GM18508 (cell line): Measurements from ENCODE around the gene LRRC8B.
"Not testable (repeated sequence)": the region's sequence is repeated elsewhere in the genome, so short reads cannot be mapped to it uniquely, and the experiment has no call there.

Experiments
- ATAC-seq: cut with Tn5 transposase; IDR thresholded peaks from one replicate; pipeline ENCODE4 v1.9.1; 2021; ENCODE audit warnings: moderate number of reproducible peaks; ENCODE audit not compliant: insufficient read depth, unreplicated experiment

Gene LRRC8B

DNA sequence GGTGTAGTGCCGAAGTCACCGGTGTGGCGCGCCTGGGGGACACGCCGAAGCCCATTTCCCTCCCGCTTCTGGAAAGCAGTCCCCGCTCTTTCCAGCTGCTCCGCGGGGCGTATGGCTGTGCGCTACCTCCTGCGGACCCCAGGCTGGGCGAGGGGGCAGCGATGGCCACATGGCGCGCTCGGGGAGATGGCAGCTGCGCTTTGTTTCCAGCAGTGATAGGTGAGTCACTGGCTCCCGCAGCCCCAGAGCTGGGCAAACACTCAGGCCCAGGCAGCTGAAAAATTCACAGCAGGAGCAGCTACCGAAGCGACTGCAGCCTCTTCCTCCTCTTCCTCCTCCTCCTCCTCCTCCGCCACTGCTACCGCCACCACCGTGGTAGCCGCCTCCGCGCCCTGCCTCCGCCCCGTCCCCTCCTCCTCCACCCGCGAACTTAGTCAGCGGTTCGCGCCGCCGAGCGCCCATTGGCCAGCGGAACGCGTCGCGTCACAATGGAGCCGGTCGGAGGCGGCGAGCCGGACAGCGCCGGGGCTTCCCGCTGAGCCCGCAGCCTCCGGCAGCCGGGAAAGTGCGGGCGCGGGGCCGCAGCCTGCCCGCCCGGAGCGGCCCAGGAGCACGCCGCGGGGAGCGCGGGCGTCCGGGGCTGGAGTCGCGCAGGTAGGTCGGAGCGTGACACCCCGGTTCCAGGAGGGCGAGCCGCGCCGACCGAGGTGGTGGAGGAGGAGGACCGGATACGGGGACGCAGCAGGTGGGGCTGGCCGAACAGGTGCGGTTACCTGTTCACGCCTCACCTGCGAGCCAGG, at the start of gene LRRC8B:
TSS of gene LRRC8B (plus strand) at position 461 of the 800 bp plus-strand sequence. CDS start 57,822 bp downstream, outside the sequence.
- ATAC-seq = peak; percentile 46

GRCh38 chr1:89475269-89475668, 49.4 kb upstream of the LRRC8B start:
- no peak for ATAC-seq

DNA sequence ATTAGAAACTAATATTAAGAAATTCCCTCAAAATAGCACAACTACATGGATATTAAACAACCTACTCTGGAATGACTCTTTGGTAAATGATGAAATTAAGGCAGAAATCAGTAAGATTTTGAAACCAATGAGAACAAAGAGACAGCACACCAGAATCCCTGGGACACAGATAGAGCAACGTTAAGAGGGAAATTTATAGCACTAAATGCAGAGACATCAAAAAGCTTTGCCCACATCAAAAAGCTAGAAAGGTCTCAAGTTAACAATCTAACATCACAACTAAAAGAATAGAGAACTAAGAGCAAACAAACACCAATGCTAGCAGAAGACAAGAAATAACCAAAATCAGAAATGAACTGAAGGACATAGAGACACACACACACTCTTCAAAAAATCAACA, 48.6 kb upstream of the LRRC8B start:
- no peak for ATAC-seq

DNA sequence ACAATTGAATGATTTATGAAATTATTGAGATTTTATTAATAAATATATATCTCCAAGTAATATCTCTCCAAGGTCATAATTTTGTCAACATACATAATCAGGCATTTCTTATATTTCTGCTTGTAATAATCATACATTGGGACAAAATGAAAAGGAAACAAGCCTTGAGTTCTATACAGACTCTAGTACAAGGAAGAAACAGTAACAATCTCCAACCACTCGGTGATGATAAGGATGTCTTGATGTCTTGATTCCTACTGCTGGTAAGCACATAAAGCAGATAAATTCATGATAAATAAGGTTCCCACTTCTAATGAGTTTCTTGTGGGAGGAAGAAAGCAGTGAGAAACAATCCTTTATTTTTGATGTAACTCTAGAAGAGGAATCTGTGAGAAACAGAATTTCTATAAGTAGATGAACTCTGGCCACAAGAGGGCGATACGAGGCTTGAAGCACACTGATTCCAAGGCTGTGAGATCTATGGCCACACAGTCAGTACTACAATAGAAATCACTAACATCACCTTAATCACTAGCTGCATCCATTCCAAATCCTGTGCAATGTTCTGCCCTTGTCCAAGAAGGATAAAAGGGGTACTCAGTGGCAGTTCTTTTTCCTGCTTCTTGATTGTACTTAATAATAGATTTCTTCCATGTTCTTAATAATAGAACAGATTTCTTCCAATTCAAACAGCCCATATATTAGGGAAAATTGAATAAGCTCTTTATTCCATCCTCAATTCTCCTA, 41.4 kb upstream of the LRRC8B start:
- ATAC-seq = no peak

DNA sequence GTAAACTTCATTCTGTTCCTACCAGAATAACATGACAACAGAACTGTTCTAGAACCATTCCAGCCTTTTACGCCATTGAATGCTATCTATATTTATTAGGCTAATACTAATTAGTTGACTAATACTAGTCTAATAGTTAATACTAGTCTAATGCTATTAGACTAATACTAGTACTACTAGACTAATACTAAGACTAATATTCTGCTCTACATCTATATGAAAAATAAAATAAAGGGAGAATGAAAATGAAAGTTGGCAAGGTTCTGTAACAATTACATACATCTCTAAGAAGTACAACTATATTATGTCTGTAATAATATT, 40.9 kb upstream of the LRRC8B start:
- ATAC-seq = no peak

GRCh38 chr1:89484092-89485038, 40.3 kb upstream of the LRRC8B start:
- no peak for ATAC-seq

- ATAC-seq = no peak
Measured at GRCh38 chr1:89487972-89488371, 36.7 kb upstream of the LRRC8B start.

DNA sequence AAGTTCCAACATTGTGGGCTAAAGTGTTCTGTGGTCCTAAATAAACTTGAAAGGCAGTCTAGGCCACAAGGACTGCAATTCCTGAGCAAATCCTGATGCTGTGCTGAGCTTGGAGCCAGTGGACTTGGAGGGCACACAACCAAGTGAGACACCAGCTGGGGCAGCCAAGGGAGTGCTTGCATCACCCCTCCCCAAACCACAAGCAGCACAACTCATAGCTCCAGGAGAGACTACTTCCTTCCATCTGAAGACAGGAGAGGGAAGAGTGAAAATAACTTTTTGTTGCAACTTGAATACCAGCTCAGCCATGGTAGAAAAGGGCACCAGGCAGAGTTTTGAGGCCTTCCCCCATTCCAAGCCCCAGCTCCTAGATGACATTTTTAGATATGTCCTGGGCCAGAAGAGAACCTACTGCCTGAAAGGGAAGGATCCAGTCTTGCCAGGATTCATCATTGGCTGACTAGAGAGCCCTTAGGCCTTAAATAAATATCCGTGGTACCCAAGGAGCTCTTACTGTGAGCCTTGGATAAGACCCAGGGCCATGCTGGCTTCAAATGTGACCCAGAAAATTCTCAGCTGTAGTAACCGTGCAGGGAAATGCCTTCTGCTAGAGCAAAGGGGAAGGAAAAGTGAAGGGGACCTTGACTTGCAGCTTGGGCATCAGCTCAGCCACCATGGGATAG, 35.4 kb upstream of the LRRC8B start:
- no peak for ATAC-seq

GRCh38 chr1:89490389-89490788, 34.2 kb upstream of the LRRC8B start:
- no peak for ATAC-seq

DNA sequence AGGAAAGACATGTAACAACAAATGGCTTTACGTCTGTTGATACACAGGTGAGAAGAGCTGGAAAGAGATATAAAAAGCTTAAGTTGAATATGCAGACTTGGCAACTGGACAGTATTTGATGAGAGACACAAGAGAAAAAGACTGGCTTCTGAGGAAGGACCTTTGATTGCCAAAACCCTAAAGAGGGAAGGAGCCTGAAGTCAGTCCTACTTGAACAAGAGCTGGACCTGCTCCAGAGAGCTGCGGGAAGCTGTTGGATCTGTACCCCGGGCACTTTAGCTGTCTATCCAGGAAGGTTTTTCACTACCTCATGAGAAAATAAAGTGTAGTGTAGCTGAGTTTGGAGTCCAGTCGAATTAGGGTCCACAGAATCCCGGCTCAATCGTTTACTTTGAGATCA, 25.3 kb upstream of the LRRC8B start:
- ATAC-seq = no peak

GRCh38 chr1:89502042-89502441, 22.6 kb upstream of the LRRC8B start:
- ATAC-seq = no peak

DNA sequence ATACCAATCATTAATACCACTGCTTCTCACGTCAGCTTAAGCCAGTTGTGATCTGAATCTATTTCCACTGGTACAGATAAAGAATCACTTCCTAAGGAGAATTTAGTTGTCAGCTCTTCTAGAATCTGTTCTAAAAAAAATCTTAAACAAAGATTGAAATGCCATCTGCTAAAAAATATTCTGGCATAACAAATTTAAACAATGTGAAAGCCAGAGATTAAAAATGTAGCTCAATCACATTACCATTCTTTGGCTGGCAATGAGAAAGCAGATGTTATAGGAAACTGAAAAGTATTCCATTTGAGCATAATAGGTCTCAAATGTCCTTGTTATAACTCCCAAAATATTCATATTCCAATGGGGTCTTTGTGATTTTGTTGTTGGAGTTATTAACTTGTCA, 21.7 kb upstream of the LRRC8B start:
- no peak for ATAC-seq

DNA sequence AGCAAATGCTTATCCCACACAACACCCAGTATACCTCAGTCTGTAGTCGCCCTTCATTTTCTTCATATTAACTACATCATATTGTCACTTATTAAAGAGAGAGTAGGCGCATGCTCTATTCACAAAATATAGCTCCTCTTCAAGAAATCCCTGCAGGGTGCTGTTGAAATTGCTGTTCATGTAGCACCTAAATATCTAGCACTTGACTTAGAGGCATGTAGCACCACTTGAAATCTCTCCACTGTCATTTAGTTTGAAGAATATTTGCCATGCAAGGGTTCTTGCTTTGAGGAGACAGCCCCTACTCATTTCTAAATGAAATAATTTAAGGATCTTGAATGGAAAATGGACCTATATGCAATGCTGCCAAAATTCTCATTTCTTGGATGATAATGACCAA, 20.9 kb upstream of the LRRC8B start:
- ATAC-seq = no peak

DNA sequence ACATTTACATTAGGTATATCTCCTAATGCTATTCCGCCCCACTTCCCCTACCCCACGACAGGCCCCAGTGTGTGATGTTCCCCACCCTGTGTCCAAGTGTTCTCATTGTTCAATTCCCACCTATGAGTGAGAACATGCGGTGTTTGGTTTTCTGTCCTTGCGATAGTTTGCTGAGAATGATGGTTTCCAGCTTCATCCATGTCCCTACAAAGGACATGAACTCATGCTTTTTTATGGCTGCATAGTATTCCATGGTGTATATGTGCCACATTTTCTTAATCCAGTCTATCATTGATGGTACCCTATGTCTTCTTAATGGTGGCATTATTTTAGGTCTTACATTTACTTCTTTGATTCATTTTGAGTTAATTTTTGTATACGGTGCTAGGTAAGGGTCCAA, 14.6 kb upstream of the LRRC8B start:
- ATAC-seq = not testable (repeated sequence)

DNA sequence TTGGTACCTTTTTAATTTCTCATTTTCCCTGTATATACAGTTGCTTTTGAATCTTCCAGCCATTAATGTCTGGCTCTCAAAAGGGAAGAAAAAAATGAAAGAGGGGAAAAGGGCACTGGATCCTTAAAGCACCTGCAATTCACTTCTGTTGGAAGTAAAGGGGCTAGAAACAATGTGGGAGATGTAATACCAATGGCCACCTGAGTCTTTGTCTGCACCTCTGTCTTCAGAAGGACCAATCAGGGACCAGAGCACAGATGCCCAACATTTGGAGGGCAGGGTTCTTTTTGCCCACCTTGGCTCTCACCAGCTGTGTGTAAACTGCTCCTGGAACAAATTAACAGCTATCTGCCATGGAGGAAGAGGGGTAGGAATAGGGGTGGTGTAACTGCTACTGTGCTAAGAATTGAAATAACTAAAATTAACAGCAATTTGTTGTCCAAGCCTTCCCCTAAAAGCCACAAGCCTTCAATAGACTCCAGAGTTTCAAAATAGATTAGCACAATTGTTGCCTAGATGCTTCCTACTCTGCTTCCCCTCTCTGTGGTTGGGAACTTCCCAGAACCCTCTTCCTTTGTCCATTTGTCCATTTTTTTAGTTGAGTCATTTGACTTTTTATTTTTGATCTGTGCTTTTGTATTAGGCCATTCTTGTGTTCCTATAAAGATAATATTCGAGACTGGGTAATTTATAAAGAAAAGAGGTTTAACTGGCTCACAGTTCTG, 11.5 kb upstream of the LRRC8B start:
- no peak for ATAC-seq

DNA sequence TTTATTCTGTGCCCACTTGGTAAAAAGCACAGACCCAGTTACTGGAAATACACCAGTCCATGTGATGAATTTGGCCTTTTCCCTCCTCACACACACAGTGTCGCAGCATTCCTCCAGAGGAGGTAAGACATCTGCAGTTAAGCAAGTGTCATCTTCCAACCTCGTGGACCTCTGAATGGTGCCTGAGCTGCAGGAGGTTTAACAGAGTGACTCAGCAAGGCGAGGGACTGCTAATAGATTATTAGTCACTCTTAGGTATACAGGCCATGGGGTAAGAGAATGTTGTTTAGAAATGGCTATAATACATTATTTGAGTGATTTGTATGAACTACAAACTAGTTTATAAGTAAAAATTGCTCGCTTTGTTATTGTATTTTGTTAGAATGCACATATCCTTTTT, 8.6 kb upstream of the LRRC8B start:
- ATAC-seq = no peak

GRCh38 chr1:89518221-89518631, 6.4 kb upstream of the LRRC8B start:
- no peak for ATAC-seq

DNA sequence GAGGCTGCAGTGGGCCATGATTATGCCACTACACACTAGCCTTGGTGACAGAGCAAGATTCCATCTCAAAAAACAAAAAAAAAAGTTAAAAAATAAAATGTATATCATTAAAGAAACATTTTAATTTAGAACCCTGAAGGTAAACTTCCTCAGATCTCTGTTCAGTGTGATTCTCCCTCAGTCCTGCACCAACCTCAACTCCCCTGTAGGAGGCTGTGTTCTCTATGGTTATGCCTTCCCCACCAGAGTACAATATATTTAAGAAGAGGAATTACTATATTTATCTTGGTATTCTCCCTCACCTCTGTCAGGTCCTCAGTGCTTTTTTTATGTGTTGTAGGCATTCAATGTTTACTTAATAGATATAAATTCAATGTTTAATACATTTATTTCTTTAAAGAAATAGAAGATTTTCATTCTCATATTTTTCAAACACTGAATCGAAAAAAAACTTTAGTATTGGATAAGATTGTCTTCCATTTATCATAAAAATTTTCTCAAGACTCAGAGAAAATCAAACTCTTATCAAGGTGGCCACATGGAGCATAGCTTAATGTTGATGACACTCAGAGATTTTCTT, 4.8 kb upstream of the LRRC8B start:
- ATAC-seq = no peak

- not testable (repeated sequence) for ATAC-seq
Measured at GRCh38 chr1:89521977-89522376, 2.7 kb upstream of the LRRC8B start.
